ENCODE results near the gene TCF21. TPM values are rescaled to one million over a fixed set of nuclear protein-coding genes. Genes with fewer than 3 reads are reported as not detected.

Gene TCF21
- total and polyA plus RNA-seq, 2 experiments from 2014 or later: 0.17 to 0.19 TPM

Other genes starting within 250 kb of the TCF21 start
- gene TBPL1, start 64.1 kb downstream of the TCF21 start, total RNA-seq (2014; rRNA removed; shearing (Covaris generic)): 72.9 and 94.9 TPM in 2 replicates
- gene TBPL1, start 64.1 kb downstream of the TCF21 start, polyA plus RNA-seq (2016; fragmentation: Nextera tagmentation; extraction: Ambion mirVana): 139 and 144 TPM in 2 replicates
- 4.8 and 4.9 TPM in 2 replicates for gene SLC2A12, start 163.5 kb downstream of the TCF21 start, total RNA-seq (2014; rRNA removed; shearing (Covaris generic))
- gene SLC2A12, start 163.5 kb downstream of the TCF21 start, polyA plus RNA-seq (2016; fragmentation: Nextera tagmentation; extraction: Ambion mirVana): 2.8 and 2.9 TPM in 2 replicates

Data from GM23338 (cell line).